Activated CD4-positive, alpha-beta T cell treated with anti-CD3 and anti-CD28 coated beads, Interleukin-2, amount 50 U/mL, for 16 hours (primary cell): ENCODE results near the gene PSMB5.

Experiments
- DNase-seq: peaks from one replicate; pipeline ENCODE4 v3.0.0-alpha.2; 2020

PSMB5 gene

GRCh38 chr14:23058654-23059504 is 24.2 kb upstream of the PSMB5 start:
- no peak for DNase-seq

GRCh38 chr14:23057757-23058653 is 23.3 kb upstream of the PSMB5 start:
- DNase-seq = peak; percentile 88

DNA sequence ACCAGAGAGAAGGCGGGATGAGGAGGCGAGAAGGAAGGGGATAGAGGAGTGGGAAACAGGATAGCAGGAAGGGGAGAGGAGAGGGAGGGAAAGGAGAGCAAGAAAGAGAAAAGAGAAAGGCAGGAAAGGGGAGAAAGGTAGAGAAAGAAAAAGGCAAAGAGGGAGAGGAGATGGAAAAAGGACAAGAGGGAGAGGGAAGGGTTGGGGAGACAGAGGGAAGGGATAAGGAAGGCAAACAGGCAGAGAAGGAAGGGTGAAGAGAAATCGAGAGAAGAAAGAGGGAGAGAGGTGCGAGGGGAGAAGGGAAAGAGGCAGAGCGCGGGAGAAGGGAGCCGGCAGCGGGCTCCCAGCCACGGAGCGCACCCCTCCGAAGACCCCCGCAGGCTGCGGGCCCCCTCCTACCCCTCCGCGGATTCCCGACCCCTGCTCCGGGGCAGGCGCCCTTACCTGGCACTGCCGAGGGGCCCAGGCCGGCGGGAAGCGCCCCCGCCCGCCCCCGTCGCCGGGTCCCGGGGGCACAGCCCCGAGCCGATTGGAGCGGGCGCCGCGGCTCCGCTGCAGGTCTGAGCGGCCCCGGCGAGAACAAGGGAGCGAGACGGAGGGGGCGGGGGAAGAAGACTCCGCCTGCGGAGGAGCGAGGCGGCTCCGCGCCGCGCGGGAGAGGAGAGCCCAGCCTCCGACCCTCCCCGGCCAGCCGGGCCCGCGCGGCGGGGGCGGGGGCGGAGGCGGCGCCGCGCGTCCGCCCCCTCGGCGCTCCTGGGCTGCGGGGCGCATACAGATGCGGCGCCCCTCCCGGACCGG is 22.5 kb upstream of the PSMB5 start, which contains the start of gene CDH24:
CDH24 (minus strand) TSS at position 565 of the 801 bp plus-strand sequence. CDS start 1,787 bp downstream, outside the sequence.
- DNase-seq = peak; percentile 63

GRCh38 chr14:23056145-23056955 is 21.6 kb upstream of the PSMB5 start:
- peak; percentile 72 for DNase-seq

- no peak for DNase-seq
These were observed 21.0 kb upstream of the PSMB5 start for GRCh38 chr14:23055621-23056144.

- DNase-seq = no peak
These were observed 20.4 kb upstream of the PSMB5 start for GRCh38 chr14:23055147-23055550.

DNA sequence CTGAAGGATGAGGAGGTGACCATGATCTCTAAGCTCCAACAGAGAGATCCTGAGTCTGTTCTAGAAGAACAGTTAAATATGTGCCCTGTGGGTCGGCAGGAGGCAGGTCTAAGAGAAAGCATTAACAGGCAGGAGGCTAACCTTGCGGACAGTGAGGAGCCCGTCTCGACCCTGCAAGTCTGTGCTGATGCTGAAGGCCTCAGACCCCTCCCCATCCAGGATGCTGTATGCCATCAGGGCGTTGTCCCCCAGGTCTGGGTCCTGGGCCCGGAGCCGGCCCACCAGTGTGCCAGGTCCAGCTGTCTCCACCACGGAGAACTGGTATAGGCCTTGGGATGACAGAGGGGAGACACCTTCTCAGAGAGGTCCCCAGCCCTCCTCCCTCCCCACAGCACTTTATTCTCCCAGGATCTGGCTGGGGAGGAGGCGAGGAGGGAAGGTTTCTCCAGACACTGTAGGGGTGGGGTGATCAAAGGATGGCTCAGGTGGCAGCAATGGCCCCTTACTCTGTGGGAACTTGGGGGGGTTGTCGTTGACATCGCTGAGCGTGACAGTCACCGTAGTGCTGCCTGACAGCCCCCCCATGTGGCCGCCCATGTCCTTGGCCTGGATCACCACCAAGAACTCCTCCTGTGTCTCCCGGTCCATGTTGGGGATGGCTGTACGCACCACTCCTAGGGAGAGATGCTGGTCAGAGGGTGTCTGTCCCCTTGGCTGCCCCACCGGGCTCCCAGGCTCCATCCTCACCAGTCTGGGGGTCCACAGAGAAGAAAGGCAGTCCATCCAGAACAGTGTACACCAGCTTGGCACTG is 19.5 kb upstream of the PSMB5 start:
- no peak for DNase-seq

- DNase-seq = no peak
These were observed 18.7 kb upstream of the PSMB5 start for GRCh38 chr14:23053426-23053825.

DNA sequence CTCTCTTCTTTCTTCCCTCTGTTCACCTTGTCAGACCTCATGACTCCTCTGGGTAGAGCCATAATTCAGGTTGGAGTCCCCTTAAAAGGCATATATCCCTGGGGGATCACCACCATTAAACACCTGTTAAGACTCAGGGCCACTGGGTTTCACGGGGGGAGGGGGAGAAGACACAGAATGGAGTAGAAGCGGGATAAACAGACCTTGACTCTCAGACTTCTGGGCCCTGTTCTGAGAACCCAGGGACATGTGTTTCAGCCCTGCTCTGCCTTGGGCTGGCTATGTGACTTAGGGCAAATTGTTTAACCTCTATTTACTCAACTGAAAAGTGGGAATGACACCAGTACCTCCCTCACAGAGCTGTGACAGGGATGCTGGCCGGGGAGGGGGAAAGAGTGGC is 18.0 kb upstream of the PSMB5 start:
- DNase-seq = no peak

- no peak for DNase-seq
These were observed 17.5 kb upstream of the PSMB5 start for GRCh38 chr14:23052182-23052623.

GRCh38 chr14:23051141-23052057 is 16.7 kb upstream of the PSMB5 start:
- DNase-seq = no peak

DNA sequence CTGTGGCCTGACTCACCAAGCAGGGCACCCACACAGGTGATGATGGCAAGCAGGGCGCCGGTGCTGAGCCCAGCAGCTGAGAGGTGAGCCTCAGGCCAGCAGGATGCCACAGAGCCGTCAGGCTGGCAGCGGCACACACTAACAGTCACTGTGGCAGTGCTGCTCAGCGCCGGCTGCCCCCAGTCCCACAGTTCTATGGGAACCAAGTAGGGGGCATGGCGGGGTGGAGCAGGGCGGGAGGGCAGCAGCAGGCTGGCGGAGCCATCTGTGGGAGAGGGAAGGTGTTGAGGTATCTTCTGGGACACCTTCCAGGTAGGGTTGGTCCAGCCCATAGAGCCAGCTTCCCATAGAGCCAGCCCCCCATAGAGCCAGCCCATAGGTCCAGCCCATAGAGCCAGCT is 14.3 kb upstream of the PSMB5 start:
- DNase-seq = no peak

- DNase-seq = no peak
These were observed 13.3 kb upstream of the PSMB5 start for GRCh38 chr14:23047751-23048693.

GRCh38 chr14:23047034-23047634 is 12.4 kb upstream of the PSMB5 start:
- DNase-seq = no peak

DNA sequence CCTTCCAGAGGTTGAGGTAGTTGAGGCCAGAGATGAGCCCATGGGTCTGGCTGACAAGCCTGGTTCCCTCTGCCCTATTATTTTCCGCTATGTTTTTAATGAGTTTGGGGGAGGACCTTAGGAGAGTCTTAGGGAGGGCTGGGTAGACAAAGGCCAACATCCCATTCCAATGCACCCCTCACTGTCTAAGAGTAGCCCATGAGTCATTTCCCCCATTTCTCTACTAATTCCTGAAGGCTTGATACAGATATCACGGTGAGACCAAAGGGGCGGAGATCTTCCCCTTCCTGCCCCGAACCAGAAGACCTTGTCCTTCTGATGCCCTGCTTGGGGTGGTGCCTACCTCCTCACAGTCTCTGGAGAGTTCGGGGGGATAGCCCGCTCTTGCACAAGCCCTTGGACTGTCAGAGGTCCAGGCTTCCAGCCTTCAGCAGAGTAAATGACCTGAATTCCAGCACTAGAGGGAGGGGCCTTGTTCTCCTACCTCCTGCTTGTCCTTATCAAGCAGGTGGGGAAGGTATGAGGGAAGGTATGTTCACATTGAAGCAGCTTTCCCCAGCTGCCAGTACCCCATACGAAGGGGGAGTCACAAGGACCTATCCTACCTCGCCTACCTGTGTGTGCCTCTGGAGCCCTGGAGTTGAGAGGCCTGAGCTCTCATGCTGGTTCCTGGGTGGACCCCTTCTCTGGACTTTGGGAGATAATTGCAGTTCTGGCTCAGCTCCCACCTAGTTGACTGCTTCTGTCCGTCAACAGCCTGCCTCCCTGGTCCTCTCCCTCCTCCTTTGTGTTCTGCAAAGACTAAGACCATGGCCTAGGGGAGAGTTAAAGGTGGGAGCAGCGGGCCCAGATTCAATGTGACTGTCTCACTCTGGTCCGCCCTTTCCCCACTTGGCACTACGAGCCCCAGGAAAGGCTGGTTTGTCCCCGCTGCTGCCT is 11.0 kb upstream of the PSMB5 start:
- no peak for DNase-seq

DNA sequence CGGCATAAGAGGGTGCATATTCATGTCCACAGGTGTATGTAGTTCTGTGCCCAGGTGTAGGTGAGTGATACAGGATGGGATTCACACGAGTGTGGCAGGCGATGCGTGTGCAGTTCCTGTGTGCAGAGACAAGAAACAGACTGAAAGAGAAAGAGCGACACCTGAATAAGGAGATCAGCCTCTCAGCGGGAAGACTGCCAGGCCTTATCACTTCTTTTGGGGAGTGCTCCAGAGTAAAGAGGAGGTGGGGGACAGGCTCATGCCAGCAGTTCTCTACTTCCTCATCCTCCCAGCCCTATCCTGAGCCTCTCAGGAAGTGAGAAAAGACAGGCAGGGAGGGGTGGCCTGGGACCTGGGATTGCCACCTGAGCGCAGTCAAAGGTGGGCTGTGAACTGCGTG is 10.1 kb upstream of the PSMB5 start:
- no peak for DNase-seq

DNA sequence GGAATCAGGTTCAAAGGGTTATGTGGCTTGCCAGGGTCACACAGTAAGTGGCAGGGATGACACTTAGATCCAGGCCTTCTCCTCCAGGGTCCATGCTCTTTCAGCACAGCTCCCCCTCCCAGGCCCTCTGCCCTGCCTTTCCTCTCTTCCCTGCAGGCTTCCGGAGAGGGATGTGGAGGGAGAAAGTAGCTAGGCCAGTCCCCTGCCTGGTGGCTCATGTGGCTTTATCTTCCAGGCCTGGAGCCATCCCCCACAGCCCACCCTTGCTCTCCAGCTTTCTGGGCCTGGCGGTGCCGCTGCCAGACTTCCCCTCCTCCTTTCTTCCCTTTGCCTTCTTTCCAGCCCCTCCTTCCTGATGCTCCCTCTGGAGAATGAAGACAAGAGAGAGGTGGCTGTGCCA is 9.1 kb upstream of the PSMB5 start:
- no peak for DNase-seq
